OCI-LY1 (cell line): Measurements from ENCODE around the gene LRTM2.

Experiments used
- H2AFZ ChIP-seq: fragments of 200-600 bp; sonication (generic), shearing (Covaris generic); 2 replicates; pipeline ENCODE4 v1.6.0; 2014; ENCODE audit warnings: antibody characterized with exemption, mild to moderate bottlenecking, low read length
- H3F3A ChIP-seq: fragments of 200-600 bp; sonication (generic), shearing (Covaris generic); 2 replicates; pipeline ENCODE4 v1.6.0; 2014; ENCODE audit warnings: mild to moderate bottlenecking, antibody characterized with exemption, low read length, moderate library complexity; ENCODE audit not compliant: insufficient read depth
- H3K27ac ChIP-seq: fragments of 200-600 bp; sonication (generic); 2 replicates; pipeline ENCODE4 v1.5.1; 2014; ENCODE audit warnings: low read length, mixed run types, mild to moderate bottlenecking, low read depth; ENCODE audit not compliant: poor library complexity, severe bottlenecking
- H3K27me3 ChIP-seq: fragments of 200-600 bp; sonication (generic); 2 replicates; pipeline ENCODE4 v1.6.0; 2014; ENCODE audit warnings: antibody characterized with exemption, mild to moderate bottlenecking, low read length, moderate library complexity; ENCODE audit not compliant: insufficient read depth
- H3K36me3 ChIP-seq: fragments of 200-600 bp; sonication (generic); 2 replicates; pipeline ENCODE4 v1.6.1; 2014; ENCODE audit warnings: mild to moderate bottlenecking, antibody characterized with exemption, low read length, moderate library complexity, mixed read lengths; ENCODE audit not compliant: insufficient read depth
- H3K4me1 ChIP-seq: fragments of 200-600 bp; sonication (generic); 2 replicates; pipeline ENCODE4 v1.5.1; 2014; ENCODE audit warnings: mild to moderate bottlenecking, low read length, moderate library complexity; ENCODE audit not compliant: insufficient read depth, severe bottlenecking
- H3K4me2 ChIP-seq: fragments of 200-600 bp; sonication (generic), shearing (Covaris generic); 2 replicates; pipeline ENCODE4 v1.6.1; 2014; ENCODE audit warnings: low read length
- H3K4me3 ChIP-seq: fragments of 200-600 bp; sonication (generic); 2 replicates; pipeline ENCODE4 v1.5.1; 2014; ENCODE audit warnings: low read length, low read depth, mild to moderate bottlenecking, mixed read lengths; ENCODE audit not compliant: poor library complexity, severe bottlenecking
- H3K79me2 ChIP-seq: fragments of 200-600 bp; shearing (Covaris generic); 2 replicates; pipeline ENCODE4 v1.6.1; 2016; ENCODE audit warnings: mixed run types, low read length, mixed read lengths; ENCODE audit not compliant: insufficient read depth
- H3K9ac ChIP-seq: fragments of 200-600 bp; sonication (generic), shearing (Covaris generic); 2 replicates; pipeline ENCODE4 v1.6.1; 2014; ENCODE audit warnings: mild to moderate bottlenecking, low read length, mixed read lengths
- H3K9me2 ChIP-seq: fragments of 200-600 bp; sonication (generic), shearing (Covaris generic); 2 replicates; pipeline ENCODE4 v1.6.1; 2014; ENCODE audit warnings: low read depth, mild to moderate bottlenecking, low read length, mixed read lengths
- H3K9me3 ChIP-seq: fragments of 200-600 bp; shearing (Covaris generic); 2 replicates; pipeline ENCODE4 v1.6.1; 2014; ENCODE audit warnings: low read length, mixed read lengths
- H4K20me1 ChIP-seq: fragments of 200-600 bp; sonication (generic), shearing (Covaris generic); 2 replicates; pipeline ENCODE4 v1.6.0; 2016; ENCODE audit warnings: mild to moderate bottlenecking, low read length; ENCODE audit not compliant: insufficient read depth
- CTCF ChIP-seq: fragments of 200-600 bp; sonication (generic), shearing (Covaris generic); IDR thresholded peaks from 2 replicates; pipeline ENCODE4 v1.5.1; 2017; ENCODE audit warnings: mild to moderate bottlenecking, antibody characterized with exemption, low read length, moderate library complexity, mixed read lengths
- EZH2 ChIP-seq: fragments of 200-600 bp; sonication (generic), shearing (Covaris generic); IDR thresholded peaks from 2 replicates; pipeline ENCODE4 v1.8.0; 2017; ENCODE audit warnings: borderline replicate concordance, mixed run types, mild to moderate bottlenecking, antibody characterized with exemption, low read length, moderate library complexity, mixed read lengths

The LRTM2 gene

GRCh38 chr12:1797991-1798640 is 22.2 kb upstream of the LRTM2 start:
- Histone ChIP-seq H3K9me2 (no peaks in the 10 kb centered on the region), H3K9ac (no peak overlapping the region), H3K4me3 (no peak overlapping the region), H3K9me3 (no peaks in the 10 kb centered on the region), H3K4me2 (no peak overlapping the region), H3K79me2 (no peaks in the 10 kb centered on the region), H3F3A (no peaks in the 10 kb centered on the region), H2AFZ (no peak overlapping the region), H3K4me1 (peaks cover 25% of the 10 kb centered on the region), H3K27me3 (no peaks in the 10 kb centered on the region), H4K20me1 (no peaks in the 10 kb centered on the region), H3K36me3 (no peaks in the 10 kb centered on the region), H3K27ac (no peak overlapping the region)
- TF ChIP-seq CTCF = no peak
- no peak for TF ChIP-seq EZH2

GRCh38 chr12:1798641-1799020 is 21.7 kb upstream of the LRTM2 start:
- H3K4me3 ChIP-seq = no peak overlapping the region
- no peaks in the 10 kb centered on the region for H3K36me3 ChIP-seq
- no peak overlapping the region for H3K27ac ChIP-seq
- no peaks in the 10 kb centered on the region for H3K9me2 ChIP-seq
- H3F3A ChIP-seq = no peaks in the 10 kb centered on the region
- H3K9me3 ChIP-seq = no peaks in the 10 kb centered on the region
- H3K79me2 ChIP-seq = no peaks in the 10 kb centered on the region
- H4K20me1 ChIP-seq = no peaks in the 10 kb centered on the region
- H3K4me2 ChIP-seq = no peak overlapping the region
- H2AFZ ChIP-seq = no peak overlapping the region
- TF ChIP-seq EZH2 (no peak), CTCF (no peak)
- H3K4me1 ChIP-seq = peaks cover 25% of the 10 kb centered on the region
- no peaks in the 10 kb centered on the region for H3K27me3 ChIP-seq
- H3K9ac ChIP-seq = no peak overlapping the region

DNA sequence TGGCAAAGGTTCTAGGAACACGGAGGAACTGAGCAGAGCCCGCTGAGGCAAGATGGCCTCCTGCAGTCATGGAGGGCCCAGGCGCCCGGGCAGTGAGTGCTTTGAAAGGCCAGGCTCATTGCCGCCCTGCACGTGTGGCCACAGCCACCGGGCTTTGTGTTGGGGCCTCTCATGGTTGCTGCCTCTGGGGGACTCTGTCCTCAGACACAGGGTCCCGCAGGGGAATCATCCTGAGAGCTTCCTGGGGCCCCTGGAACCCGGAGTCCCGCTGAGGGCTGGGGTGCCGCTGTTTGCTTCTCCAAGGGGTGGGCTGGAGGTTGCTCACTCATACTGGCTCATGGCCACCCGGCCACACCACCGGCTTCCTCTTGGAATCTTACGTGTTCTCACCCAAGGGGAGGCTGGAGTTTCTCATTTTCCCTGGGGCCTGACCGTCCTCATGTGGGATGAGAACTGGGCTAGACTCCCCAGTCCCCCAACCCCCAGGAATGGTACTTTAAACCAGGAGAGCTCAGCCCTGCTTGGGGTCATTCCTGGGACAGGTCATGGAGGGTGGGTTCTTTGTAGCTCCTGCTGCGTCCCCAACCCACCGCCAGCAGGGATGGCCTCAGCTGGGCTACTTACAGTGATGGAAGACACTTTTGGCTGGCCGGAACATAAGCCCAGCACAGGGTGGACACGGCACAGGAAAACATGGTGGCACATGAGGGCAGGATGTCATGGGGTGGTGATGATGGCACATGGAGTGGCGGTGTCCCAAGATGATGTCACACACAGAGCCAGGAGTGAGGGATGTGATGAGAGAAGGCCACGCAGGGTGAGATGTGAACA is 21.1 kb upstream of the LRTM2 start:
- Histone ChIP-seq H2AFZ (no peak overlapping the region), H3K27ac (no peak overlapping the region), H3K4me3 (no peak overlapping the region), H4K20me1 (no peaks in the 10 kb centered on the region), H3K4me1 (peaks cover 25% of the 10 kb centered on the region), H3K9ac (no peak overlapping the region), H3K4me2 (no peak overlapping the region), H3F3A (no peaks in the 10 kb centered on the region), H3K79me2 (no peaks in the 10 kb centered on the region), H3K9me2 (no peaks in the 10 kb centered on the region), H3K9me3 (no peaks in the 10 kb centered on the region), H3K27me3 (no peaks in the 10 kb centered on the region), H3K36me3 (no peaks in the 10 kb centered on the region)
- no peak for TF ChIP-seq CTCF
- TF ChIP-seq EZH2 = no peak
